Activated CD8-positive, alpha-beta T cell treated with anti-CD3 and anti-CD28 coated beads, Interleukin-2, amount 10 ng/mL, durations not matched to agents 7 days and 5 days (primary cell): Measurements from ENCODE around the gene ARL14EPL. TPM values are rescaled to one million over a fixed set of nuclear protein-coding genes. Genes with fewer than 3 reads are reported as not detected.

Experiments
- ATAC-seq: fragments of 150-1000 bp; cut with Tn5 transposase; one replicate; pipeline ENCODE4 v1.10.0; 2021; ENCODE audit warnings: moderate library complexity
- CTCF ChIA-PET: fragments of 350-600 bp; sonication (Branson Sonifier 250); formaldehyde crosslinking; loops from one replicate; lab custom pipeline; 2021; ENCODE audit warnings: antibody characterized with exemption; lab: Charles Lee
- POLR2A ChIA-PET: fragments of 350-600 bp; sonication (Branson Sonifier 250); formaldehyde crosslinking; loops from one replicate; lab custom pipeline; 2021; ENCODE audit warnings: antibody characterized with exemption; lab: Charles Lee
- DNase-seq: peaks from one replicate; pipeline ENCODE4 v3.0.0-alpha.2; 2020
- H3K27ac Mint-ChIP-seq: one replicate; pipeline ENCODE4 v1.8.0; 2021; ENCODE audit warnings: mild to moderate bottlenecking, mixed read lengths
- H3K27me3 Mint-ChIP-seq: one replicate; pipeline ENCODE4 v1.8.0; 2021; ENCODE audit warnings: low read depth, mixed read lengths
- H3K36me3 Mint-ChIP-seq: one replicate; pipeline ENCODE4 v1.8.0; 2021; ENCODE audit warnings: low read depth, mixed read lengths
- H3K4me1 Mint-ChIP-seq: one replicate; pipeline ENCODE4 v1.8.0; 2021; ENCODE audit warnings: low read depth, mixed read lengths
- H3K4me3 Mint-ChIP-seq: one replicate; pipeline ENCODE4 v1.8.0; 2021; ENCODE audit warnings: mild to moderate bottlenecking, mixed read lengths
- H3K9me3 Mint-ChIP-seq: one replicate; pipeline ENCODE4 v1.8.0; 2022; ENCODE audit warnings: mixed read lengths; ENCODE audit not compliant: insufficient read depth
- total RNA-seq, 2 experiments: library from RNA; stranded (reverse); gene quantifications; one replicate each; pipeline ENCODE4 v1.2.3, GENCODE V29; 2021

The ARL14EPL gene
- total RNA-seq, 2 experiments from 2014 or later, result not detected

GRCh38 chr5:116013936-116014335 is 18.3 kb upstream of the ARL14EPL start:
- CTCF ChIA-PET, result interaction anchor here (0.9 kb wide), 1 partner anchor 54 kb away, joined by 3 read pairs; no protein-coding TSS in a partner anchor
- H3K9me3 Mint-ChIP-seq, result no peaks in the 10 kb centered on the region
- H3K27me3 Mint-ChIP-seq, result peaks cover 10% of the 10 kb centered on the region
- no peaks in the 10 kb centered on the region for H3K4me1 Mint-ChIP-seq
- H3K27ac Mint-ChIP-seq, result no peak overlapping the region
- no peak overlapping the region for H3K4me3 Mint-ChIP-seq
- no peaks in the 10 kb centered on the region for H3K36me3 Mint-ChIP-seq
- DNase-seq (no peak), ATAC-seq (no peak)
- POLR2A ChIA-PET, result no interaction called here

DNA sequence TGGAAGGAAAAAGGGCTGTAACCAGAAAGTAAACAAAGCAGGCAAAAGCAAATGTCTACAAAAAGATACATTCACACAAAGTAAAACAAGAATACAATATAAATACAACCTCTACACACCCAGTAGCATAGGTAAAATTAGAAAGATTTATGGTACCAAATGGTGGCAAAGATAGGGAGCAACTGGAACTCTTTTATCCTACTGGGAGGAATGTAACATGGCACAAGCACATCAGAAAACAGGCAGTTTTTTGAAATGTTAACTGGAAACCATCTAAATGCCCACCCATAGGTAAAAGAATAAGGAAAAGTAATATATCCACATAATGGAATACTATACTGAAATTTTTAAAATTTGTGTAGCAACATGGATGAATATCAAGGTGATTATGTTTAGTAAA is 8.7 kb upstream of the ARL14EPL start:
- ATAC-seq, result no peak
- POLR2A ChIA-PET, result no interaction called here

GRCh38 chr5:116025866-116026265 is 6.4 kb upstream of the ARL14EPL start:
- peaks cover 15% of the 10 kb centered on the region for H3K27me3 Mint-ChIP-seq
- DNase-seq, result no peak
- no peak overlapping the region for H3K4me3 Mint-ChIP-seq
- H3K4me1 Mint-ChIP-seq, result no peaks in the 10 kb centered on the region
- ATAC-seq, result no peak
- H3K9me3 Mint-ChIP-seq, result no peaks in the 10 kb centered on the region
- ChIA-PET CTCF (no interaction called here), POLR2A (no interaction called here)
- H3K27ac Mint-ChIP-seq, result no peak overlapping the region
- H3K36me3 Mint-ChIP-seq, result no peaks in the 10 kb centered on the region

More for the DNA sequence above, 8.7 kb upstream of the ARL14EPL start:
- Mint-ChIP-seq H3K36me3 (no peaks in the 10 kb centered on the region), H3K27ac (no peak overlapping the region), H3K4me3 (no peak overlapping the region), H3K27me3 (peaks cover 14% of the 10 kb centered on the region), H3K9me3 (no peaks in the 10 kb centered on the region), H3K4me1 (no peaks in the 10 kb centered on the region)
- DNase-seq, result no peak
- CTCF ChIA-PET, result no interaction called here

DNA sequence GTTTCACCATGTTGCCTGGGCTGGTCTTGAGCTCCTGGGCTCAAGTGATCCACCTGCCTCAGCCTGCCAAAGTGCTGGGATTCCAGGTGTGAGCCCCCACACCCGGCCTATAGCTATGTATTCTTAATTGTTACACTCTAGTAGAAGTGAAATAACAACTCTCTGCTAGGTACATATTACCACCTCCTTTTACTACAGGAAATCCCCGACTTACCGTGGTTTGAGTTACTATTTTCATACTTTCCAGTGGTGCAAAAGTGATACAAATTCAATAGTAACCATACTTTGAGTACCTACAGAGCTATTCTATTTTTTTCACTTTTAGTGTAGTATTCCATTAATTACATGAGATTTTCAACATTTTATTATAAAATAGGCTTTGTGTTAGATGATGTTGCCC is 719 bp downstream of the ARL14EPL start:
- ChIA-PET POLR2A (interaction anchor here (0.5 kb wide), 1 partner anchor 172 kb away, joined by 5 read pairs; no protein-coding TSS in a partner anchor), CTCF (no interaction called here)
- Mint-ChIP-seq H3K9me3 (no peaks in the 10 kb centered on the region), H3K4me3 (no peak overlapping the region), H3K36me3 (no peaks in the 10 kb centered on the region), H3K27ac (no peak overlapping the region), H3K4me1 (peaks cover 18% of the 10 kb centered on the region), H3K27me3 (peaks cover 8% of the 10 kb centered on the region)
- ATAC-seq, result no peak
- DNase-seq, result no peak

- Mint-ChIP-seq H3K27me3 (peaks cover 12% of the 10 kb centered on the region), H3K27ac (no peak overlapping the region), H3K4me1 (peaks cover 32% of the 10 kb centered on the region), H3K9me3 (no peaks in the 10 kb centered on the region), H3K36me3 (no peaks in the 10 kb centered on the region), H3K4me3 (no peak overlapping the region)
- DNase-seq, result no peak
- ATAC-seq, result no peak
- CTCF ChIA-PET, result interaction anchor here (1.1 kb wide), 2 partner anchors 16 to 56 kb away, joined by 3 read pairs; no protein-coding TSS in a partner anchor
- POLR2A ChIA-PET, result no interaction called here
These were observed 2.9 kb downstream of the ARL14EPL start for GRCh38 chr5:116035123-116035522.

GRCh38 chr5:116037236-116037822 is 5.1 kb downstream of the ARL14EPL start:
- H3K27ac Mint-ChIP-seq, result no peak overlapping the region
- no peak for ATAC-seq
- H3K4me3 Mint-ChIP-seq, result no peak overlapping the region
- POLR2A ChIA-PET, result no interaction called here
- no peak for DNase-seq
- H3K4me1 Mint-ChIP-seq, result peaks cover 27% of the 10 kb centered on the region
- H3K9me3 Mint-ChIP-seq, result no peaks in the 10 kb centered on the region
- H3K27me3 Mint-ChIP-seq, result peaks cover 11% of the 10 kb centered on the region
- CTCF ChIA-PET, result no interaction called here
- H3K36me3 Mint-ChIP-seq, result no peaks in the 10 kb centered on the region

- Mint-ChIP-seq H3K36me3 (no peaks in the 10 kb centered on the region), H3K4me3 (no peak overlapping the region), H3K9me3 (no peaks in the 10 kb centered on the region), H3K27ac (peak overlapping the region; percentile 48), H3K4me1 (peaks cover 22% of the 10 kb centered on the region), H3K27me3 (peaks cover 10% of the 10 kb centered on the region)
- ATAC-seq (no peak), DNase-seq (peak; percentile 32)
- POLR2A ChIA-PET, result no interaction called here
- CTCF ChIA-PET, result interaction anchor here (0.6 to 1.2 kb wide), 2 partner anchors 30 to 415 kb away, joined by 3 to 4 read pairs; no protein-coding TSS in a partner anchor
These were observed 6.5 kb downstream of the ARL14EPL start for GRCh38 chr5:116038817-116039216.

DNA sequence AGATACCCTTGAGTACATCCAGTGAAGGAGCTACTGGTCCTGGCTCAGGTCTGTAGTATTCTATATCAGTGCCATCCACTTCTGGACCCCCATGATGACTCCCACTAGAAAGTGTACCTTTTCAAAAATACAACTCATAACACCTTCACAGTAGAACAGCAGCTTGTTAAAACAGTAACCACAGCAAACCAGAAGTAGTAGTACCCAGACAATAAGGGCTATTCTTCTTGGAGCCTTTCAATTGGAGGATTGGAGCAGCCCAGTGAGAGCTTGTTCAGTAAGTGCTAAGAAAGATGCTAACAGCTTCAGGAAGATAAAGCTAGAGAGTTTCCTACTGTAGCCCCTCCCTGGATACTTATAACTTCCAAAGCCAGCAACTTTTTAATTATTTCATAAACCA is 10.1 kb downstream of the ARL14EPL start:
- H3K27ac Mint-ChIP-seq, result no peak overlapping the region
- ChIA-PET CTCF (interaction anchor here (1.3 kb wide), 1 partner anchor 26 kb away, joined by 3 read pairs; no protein-coding TSS in a partner anchor), POLR2A (no interaction called here)
- peaks cover 10% of the 10 kb centered on the region for H3K27me3 Mint-ChIP-seq
- no peaks in the 10 kb centered on the region for H3K9me3 Mint-ChIP-seq
- DNase-seq (no peak), ATAC-seq (no peak)
- H3K4me3 Mint-ChIP-seq, result no peak overlapping the region
- H3K36me3 Mint-ChIP-seq, result no peaks in the 10 kb centered on the region
- H3K4me1 Mint-ChIP-seq, result peaks cover 19% of the 10 kb centered on the region

DNA sequence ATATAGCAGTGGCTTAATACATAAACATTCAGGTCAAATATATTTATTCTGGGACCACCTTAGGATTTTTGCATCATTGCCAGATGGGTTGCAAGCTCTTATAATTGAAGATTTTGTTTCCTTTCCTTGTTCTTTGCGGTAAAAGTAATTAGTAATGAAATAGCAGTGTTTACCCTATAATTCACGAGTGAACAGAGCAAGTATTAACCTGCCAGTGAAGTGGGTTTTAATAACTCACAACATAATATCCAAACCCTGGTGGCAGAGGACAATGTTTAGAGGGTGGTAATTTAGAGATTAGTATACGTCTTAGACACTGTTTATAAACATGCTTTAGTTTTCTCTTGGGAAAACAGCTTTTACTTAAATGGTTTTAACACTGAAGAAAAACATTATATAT is 11.8 kb downstream of the ARL14EPL start:
- ATAC-seq, result no peak
- Mint-ChIP-seq H3K4me3 (no peak overlapping the region), H3K36me3 (no peaks in the 10 kb centered on the region), H3K9me3 (no peaks in the 10 kb centered on the region), H3K27me3 (peaks cover 6% of the 10 kb centered on the region), H3K4me1 (peaks cover 5% of the 10 kb centered on the region), H3K27ac (no peak overlapping the region)
- CTCF ChIA-PET, result no interaction called here
- POLR2A ChIA-PET, result no interaction called here
- DNase-seq, result no peak

DNA sequence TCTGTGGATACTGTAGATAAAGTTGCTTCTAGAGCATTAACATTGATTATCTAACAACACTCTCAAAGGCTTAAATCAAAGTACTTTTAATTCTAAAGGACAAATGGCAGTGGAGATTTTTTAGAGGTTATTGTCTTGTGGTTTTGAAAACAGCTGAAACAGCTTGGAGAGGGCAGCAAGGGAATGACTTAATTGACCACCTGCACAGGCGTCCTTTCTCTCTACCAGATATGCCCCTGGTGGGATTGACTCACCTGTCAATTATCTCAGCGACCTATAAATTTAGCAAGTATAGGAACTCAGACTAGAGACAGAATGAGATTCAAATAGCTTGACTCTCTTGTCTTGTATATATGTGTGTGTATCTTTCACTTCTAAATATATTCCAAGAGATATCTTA is 13.5 kb downstream of the ARL14EPL start:
- Mint-ChIP-seq H3K4me1 (no peaks in the 10 kb centered on the region), H3K27ac (no peak overlapping the region), H3K4me3 (no peak overlapping the region), H3K27me3 (peaks cover 7% of the 10 kb centered on the region), H3K36me3 (no peaks in the 10 kb centered on the region), H3K9me3 (no peaks in the 10 kb centered on the region)
- ChIA-PET POLR2A (no interaction called here), CTCF (no interaction called here)
- DNase-seq (no peak), ATAC-seq (no peak)

DNA sequence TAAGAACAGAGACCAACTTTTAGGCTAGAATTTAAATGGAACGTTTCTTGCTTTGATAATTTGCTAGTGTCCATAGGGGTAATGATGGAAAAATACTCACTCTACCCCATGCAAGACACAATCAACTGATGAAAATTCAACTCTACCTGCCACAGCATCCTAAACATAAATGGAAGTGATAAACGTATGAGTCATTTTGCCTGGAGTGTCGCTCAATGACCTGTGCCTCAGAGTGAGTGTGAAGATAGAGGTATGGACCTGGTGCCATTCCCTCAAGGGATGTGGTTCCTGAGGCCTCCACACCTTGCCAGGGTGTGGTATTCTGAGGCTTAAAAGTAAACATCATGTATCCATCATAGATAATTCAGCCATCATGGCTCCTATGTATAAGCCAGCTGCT is 14.0 kb downstream of the ARL14EPL start:
- Mint-ChIP-seq H3K36me3 (no peaks in the 10 kb centered on the region), H3K27me3 (peaks cover 12% of the 10 kb centered on the region), H3K4me1 (no peaks in the 10 kb centered on the region), H3K27ac (no peak overlapping the region), H3K9me3 (no peaks in the 10 kb centered on the region), H3K4me3 (no peak overlapping the region)
- no peak for DNase-seq
- POLR2A ChIA-PET, result no interaction called here
- no peak for ATAC-seq
- CTCF ChIA-PET, result no interaction called here

DNA sequence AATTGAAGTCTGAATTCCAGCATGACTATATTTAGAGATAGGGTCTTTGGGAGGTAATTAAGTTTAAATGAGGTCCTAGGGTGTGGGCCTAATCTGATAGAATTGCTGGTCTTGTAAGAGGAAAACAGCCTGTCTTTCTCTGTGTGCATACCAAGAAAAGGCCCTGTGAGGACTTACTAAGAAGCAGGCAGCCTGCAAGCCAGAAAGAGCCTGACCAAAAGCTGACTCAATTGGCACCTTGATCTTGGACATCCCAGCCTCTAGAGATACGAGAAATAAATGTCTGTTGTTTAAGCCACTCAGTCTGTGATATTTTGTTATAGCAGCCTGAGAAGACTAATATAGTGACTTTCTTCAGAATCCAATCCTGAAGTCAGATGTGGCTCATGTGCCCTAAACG is 14.6 kb downstream of the ARL14EPL start:
- Mint-ChIP-seq H3K36me3 (no peaks in the 10 kb centered on the region), H3K4me3 (no peak overlapping the region), H3K4me1 (no peaks in the 10 kb centered on the region), H3K27ac (no peak overlapping the region), H3K27me3 (peaks cover 12% of the 10 kb centered on the region), H3K9me3 (no peaks in the 10 kb centered on the region)
- CTCF ChIA-PET, result no interaction called here
- POLR2A ChIA-PET, result no interaction called here
- ATAC-seq (no peak), DNase-seq (no peak)
